A673 (cell line): ENCODE measurements around the gene SPATA21. TPM values are rescaled to one million over a fixed set of nuclear protein-coding genes. Genes with fewer than 3 reads are reported as not detected.
A peak's percentile ranks its signal among the peaks of the same experiment; 100 is the strongest.

Experiments used
- BruUV-seq: library from RNA; stranded (reverse); fragments of 400-500 nt; replicated peaks from 2 replicates; lab custom pipeline; 2021; lab: Mats Ljungman, UMichigan
- CTCF ChIA-PET: fragments of 300-600 bp; sonication (Branson Sonifier 250); formaldehyde crosslinking; loops from one replicate; lab custom pipeline; 2022; ENCODE audit warnings: antibody characterized with exemption; lab: Charles Lee
- POLR2A ChIA-PET: fragments of 300-600 bp; sonication (Branson Sonifier 250); formaldehyde crosslinking; loops from one replicate; lab custom pipeline; 2022; ENCODE audit warnings: antibody characterized with exemption; ENCODE audit not compliant: low non-redundant PET; lab: Charles Lee
- DNase-seq: peaks from one replicate; pipeline ENCODE4 v3.0.0-alpha.2; 2015; ENCODE audit warnings: low spot score
- H3K27ac ChIP-seq: fragments of 200-600 bp; sonication (generic); 2 replicates; pipeline ENCODE4 v1.5.1; 2016; ENCODE audit warnings: mixed run types, low read depth, mild to moderate bottlenecking, mixed read lengths, antibody characterized with exemption, low read length; ENCODE audit not compliant: poor library complexity, severe bottlenecking
- H3K27me3 ChIP-seq: fragments of 200-600 bp; sonication (generic); replicated peaks from 2 replicates; pipeline ENCODE4 v1.6.1; 2017; ENCODE audit warnings: mixed run types, low read depth, mild to moderate bottlenecking, mixed read lengths, antibody characterized with exemption, low read length; ENCODE audit not compliant: insufficient read depth, poor library complexity
- H3K36me3 ChIP-seq: fragments of 200-600 bp; sonication (generic); 2 replicates; pipeline ENCODE4 v1.6.1; 2016; ENCODE audit warnings: mixed run types, mild to moderate bottlenecking, mixed read lengths, antibody characterized with exemption, low read length; ENCODE audit not compliant: insufficient read depth, poor library complexity, severe bottlenecking
- H3K4me1 ChIP-seq: fragments of 200-600 bp; sonication (generic); 2 replicates; pipeline ENCODE4 v1.6.1; 2017; ENCODE audit warnings: mixed run types, mild to moderate bottlenecking, mixed read lengths, antibody characterized with exemption, low read length; ENCODE audit not compliant: insufficient read depth, poor library complexity, severe bottlenecking
- H3K4me3 ChIP-seq: fragments of 200-600 bp; sonication (generic); 2 replicates; pipeline ENCODE4 v1.5.1; 2016; ENCODE audit warnings: low read depth, mixed run types, mild to moderate bottlenecking, mixed read lengths, low read length; ENCODE audit not compliant: poor library complexity, severe bottlenecking
- H3K9me3 ChIP-seq: fragments of 200-600 bp; sonication (generic); 2 replicates; pipeline ENCODE4 v1.6.1; 2016; ENCODE audit warnings: mixed run types, low read depth, mild to moderate bottlenecking, mixed read lengths, antibody characterized with exemption, low read length; ENCODE audit not compliant: poor library complexity, severe bottlenecking
- CTCF ChIP-seq: fragments of 300-800, 200-600 bp; sonication (generic); conservative IDR thresholded peaks from 2 replicates; pipeline ENCODE4 v1.5.1; 2017; ENCODE audit warnings: low read depth, mild to moderate bottlenecking, antibody characterized with exemption, low read length, moderate library complexity, mixed read lengths
- EZH2 ChIP-seq: fragments of 200-600 bp; sonication (generic); IDR thresholded peaks from 2 replicates; pipeline ENCODE4 v1.6.1; 2017; ENCODE audit warnings: borderline replicate concordance, low read depth, mild to moderate bottlenecking, mixed read lengths, antibody characterized with exemption, low read length; ENCODE audit not compliant: poor library complexity, severe bottlenecking
- intact Hi-C: fragments of 100-400 bp; cut with micrococcal nuclease; formaldehyde crosslinking; loops from one replicate; pipeline ENCODE4 v1.10.0; 2022; ENCODE audit not compliant: unreplicated experiment
- total RNA-seq: library from RNA; stranded (reverse); gene quantifications from 2 replicates; pipeline ENCODE4 v1.2.3, GENCODE V29; 2021

SPATA21 gene
- total RNA-seq, 1 experiment from 2014 or later: not detected

- TF ChIP-seq EZH2 (no peak), CTCF (no peak)
- peak; percentile 33 for DNase-seq
- peaks cover 11% of the 10 kb centered on the region for H3K4me1 ChIP-seq
- ChIA-PET CTCF (interaction anchor here (0.6 to 1.6 kb wide), 2 partner anchors 12 to 600 kb away, joined by 3 to 14 read pairs; no protein-coding TSS in a partner anchor), POLR2A (no interaction called here)
- intact Hi-C loops: no loop called here
- no peaks in the 10 kb centered on the region for H3K9me3 ChIP-seq
- H3K27ac ChIP-seq: peak overlapping the region; percentile 88
- BruUV-seq: no TSS peak
- H3K27me3 ChIP-seq: no peaks in the 10 kb centered on the region
- no peaks in the 10 kb centered on the region for H3K36me3 ChIP-seq
- H3K4me3 ChIP-seq: peak overlapping the region; percentile 64
Measured at GRCh38 chr1:16351456-16351993, 85.7 kb downstream of the SPATA21 start.

GRCh38 chr1:16349847-16350406 lies 87.3 kb downstream of the SPATA21 start:
- Histone ChIP-seq H3K4me3 (peak overlapping the region; percentile 3), H3K9me3 (no peaks in the 10 kb centered on the region), H3K27me3 (no peaks in the 10 kb centered on the region), H3K4me1 (peaks cover 11% of the 10 kb centered on the region), H3K27ac (no peak overlapping the region), H3K36me3 (no peaks in the 10 kb centered on the region)
- ChIA-PET CTCF (interaction anchor here (0.6 kb wide), 1 partner anchor 13 kb away, joined by 5 read pairs; no protein-coding TSS in a partner anchor), POLR2A (no interaction called here)
- no TSS peak for BruUV-seq
- TF ChIP-seq EZH2: no peak
- TF ChIP-seq CTCF: no peak
- no peak for DNase-seq
- intact Hi-C loops: no loop called here

Other genes with a start within 250 kb of the SPATA21 start
- gene ARHGEF19, start 224.8 kb downstream of the SPATA21 start, total RNA-seq: 5.2 and 5.8 TPM in 2 replicates
- 5.5 and 7.6 TPM in 2 replicates for gene CPLANE2, start 200.2 kb downstream of the SPATA21 start, total RNA-seq
- gene FBXO42, start 84.9 kb downstream of the SPATA21 start, total RNA-seq: 19.5 and 21.1 TPM in 2 replicates
- 174 and 187 TPM in 2 replicates for gene SZRD1, start 70.2 kb downstream of the SPATA21 start, total RNA-seq
- 47.3 and 47.6 TPM in 2 replicates for gene NECAP2, start 3.3 kb upstream of the SPATA21 start, total RNA-seq
- 1,866 and 1,908 TPM in 2 replicates for gene RNU1-1, start 76.9 kb upstream of the SPATA21 start, total RNA-seq
- 84.3 and 85.2 TPM in 2 replicates for gene NBPF1, start 176.1 kb upstream of the SPATA21 start, total RNA-seq
- 1,866 and 1,908 TPM in 2 replicates for gene RNU1-3, start 229.5 kb upstream of the SPATA21 start, total RNA-seq